Osteoblast (primary cell): ENCODE results near the gene COL4A2. TPM values are rescaled to one million over a fixed set of nuclear protein-coding genes. Genes with fewer than 3 reads are reported as not detected.
"Not testable (repeated sequence)": the region's sequence is repeated elsewhere in the genome, so short reads cannot be mapped to it uniquely, and the experiment has no call there.

ENCODE experiments used
- DNase-seq: peaks from one replicate; pipeline ENCODE4 v3.0.0; 2011; ENCODE audit warnings: low spot score, mixed read lengths; ENCODE audit not compliant: insufficient read length; ENCODE audit errors: missing footprints
- H2AFZ ChIP-seq: 2 replicates; pipeline ENCODE4 v1.6.0; 2011; ENCODE audit warnings: mild to moderate bottlenecking, low read length
- H3K27ac ChIP-seq: 2 replicates; pipeline ENCODE4 v1.5.1; 2011; ENCODE audit warnings: mild to moderate bottlenecking, low read depth, low read length, moderate library complexity
- H3K27me3 ChIP-seq: 2 replicates; pipeline ENCODE4 v1.6.0; 2012; ENCODE audit warnings: mild to moderate bottlenecking, control low read depth, inconsistent platforms, low read length, moderate library complexity; ENCODE audit not compliant: insufficient read depth
- H3K36me3 ChIP-seq: 2 replicates; pipeline ENCODE4 v1.5.1; 2011; ENCODE audit warnings: mild to moderate bottlenecking, low read length, control low read depth, moderate library complexity; ENCODE audit not compliant: insufficient read depth
- H3K4me1 ChIP-seq: 2 replicates; pipeline ENCODE4 v1.5.1; 2011; ENCODE audit warnings: mild to moderate bottlenecking, low read length, control low read depth, moderate library complexity; ENCODE audit not compliant: insufficient read depth
- H3K4me2 ChIP-seq: 2 replicates; pipeline ENCODE4 v1.6.0; 2011; ENCODE audit warnings: mild to moderate bottlenecking, low read length; ENCODE audit not compliant: insufficient read depth
- H3K4me3 ChIP-seq: fragments of 200-600 bp; sonication (generic); 3 replicates; pipeline ENCODE4 v1.5.1; 2012; ENCODE audit warnings: mild to moderate bottlenecking, low read length, inconsistent platforms; ENCODE audit not compliant: insufficient read depth
- H3K79me2 ChIP-seq: 2 replicates; pipeline ENCODE4 v1.6.0; 2012; ENCODE audit warnings: mild to moderate bottlenecking, low read length, control low read depth, inconsistent platforms; ENCODE audit not compliant: insufficient read depth
- H3K9me3 ChIP-seq: 2 replicates; pipeline ENCODE4 v1.5.1; 2011; ENCODE audit warnings: low read depth, low read length, control low read depth
- H4K20me1 ChIP-seq: 2 replicates; pipeline ENCODE4 v1.6.0; 2012; ENCODE audit warnings: mild to moderate bottlenecking, low read length, control low read depth; ENCODE audit not compliant: insufficient read depth
- total RNA-seq: library from RNA; depleted of rRNA; stranded (reverse); fragments of >200 nt; gene quantifications from 2 replicates; pipeline ENCODE4 v1.2.3, GENCODE V29; 2012
- TF ChIP-seq, protein P1 (sequence below): IDR thresholded peaks from 2 replicates; pipeline ENCODE4 v1.5.1; 2011; ENCODE audit warnings: mild to moderate bottlenecking, low read depth, low read length, moderate library complexity; ENCODE audit errors: extremely low read depth

Gene COL4A2
- total RNA-seq, 1 donor: 267 TPM

DNA sequence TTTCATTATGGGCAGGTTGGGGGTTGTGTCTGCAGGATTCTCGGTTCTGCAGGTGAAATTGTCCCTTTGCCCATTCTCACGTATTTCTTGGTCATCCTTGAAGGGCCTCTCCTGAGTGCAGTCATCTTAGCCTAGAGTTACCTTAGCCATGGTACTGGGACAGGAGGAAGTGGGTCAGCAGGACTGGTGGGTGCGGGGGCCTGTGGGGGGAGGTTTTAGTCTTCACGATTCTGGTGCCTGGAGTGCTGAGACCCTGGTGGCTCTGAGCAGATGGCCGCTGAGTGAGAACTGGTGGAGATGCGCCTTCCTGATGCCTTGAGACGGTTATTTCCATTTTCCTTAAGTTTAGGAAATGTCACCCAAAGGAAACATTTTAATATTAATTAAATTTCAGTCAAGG, 11.8 kb downstream of the COL4A2 start:
- Histone ChIP-seq H4K20me1 (peaks cover 44% of the 10 kb centered on the region), H3K4me1 (peaks cover 58% of the 10 kb centered on the region), H3K9me3 (no peaks in the 10 kb centered on the region), H3K4me3 (no peak overlapping the region), H3K27ac (no peak overlapping the region), H3K27me3 (no peaks in the 10 kb centered on the region), H3K36me3 (peaks cover 36% of the 10 kb centered on the region), H2AFZ (no peak overlapping the region), H3K4me2 (no peak overlapping the region), H3K79me2 (peaks cover 85% of the 10 kb centered on the region)
- DNase-seq: no peak
- TF ChIP-seq, protein P1, sequence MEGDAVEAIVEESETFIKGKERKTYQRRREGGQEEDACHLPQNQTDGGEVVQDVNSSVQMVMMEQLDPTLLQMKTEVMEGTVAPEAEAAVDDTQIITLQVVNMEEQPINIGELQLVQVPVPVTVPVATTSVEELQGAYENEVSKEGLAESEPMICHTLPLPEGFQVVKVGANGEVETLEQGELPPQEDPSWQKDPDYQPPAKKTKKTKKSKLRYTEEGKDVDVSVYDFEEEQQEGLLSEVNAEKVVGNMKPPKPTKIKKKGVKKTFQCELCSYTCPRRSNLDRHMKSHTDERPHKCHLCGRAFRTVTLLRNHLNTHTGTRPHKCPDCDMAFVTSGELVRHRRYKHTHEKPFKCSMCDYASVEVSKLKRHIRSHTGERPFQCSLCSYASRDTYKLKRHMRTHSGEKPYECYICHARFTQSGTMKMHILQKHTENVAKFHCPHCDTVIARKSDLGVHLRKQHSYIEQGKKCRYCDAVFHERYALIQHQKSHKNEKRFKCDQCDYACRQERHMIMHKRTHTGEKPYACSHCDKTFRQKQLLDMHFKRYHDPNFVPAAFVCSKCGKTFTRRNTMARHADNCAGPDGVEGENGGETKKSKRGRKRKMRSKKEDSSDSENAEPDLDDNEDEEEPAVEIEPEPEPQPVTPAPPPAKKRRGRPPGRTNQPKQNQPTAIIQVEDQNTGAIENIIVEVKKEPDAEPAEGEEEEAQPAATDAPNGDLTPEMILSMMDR: no peak

DNA sequence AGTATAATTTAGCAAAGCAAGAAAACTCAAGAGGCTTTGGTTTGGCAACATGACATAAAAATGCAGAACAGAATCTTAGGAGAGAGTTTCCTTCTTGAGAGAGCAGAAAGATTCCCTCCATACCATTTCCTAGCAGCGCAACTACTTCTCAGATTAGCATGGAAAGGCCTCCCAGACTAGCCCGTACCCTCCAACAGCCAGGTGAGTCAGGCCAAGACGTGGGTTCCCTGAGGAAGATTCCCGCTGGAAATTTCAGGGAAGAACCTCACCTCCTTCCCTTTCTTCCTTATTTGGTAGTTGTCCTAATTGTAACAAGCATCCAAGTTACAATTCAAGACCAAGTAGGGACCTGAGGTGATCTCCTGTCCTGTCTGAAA, 12.3 kb downstream of the COL4A2 start:
- peaks cover 85% of the 10 kb centered on the region for H3K79me2 ChIP-seq
- no peaks in the 10 kb centered on the region for H3K9me3 ChIP-seq
- peaks cover 59% of the 10 kb centered on the region for H3K4me1 ChIP-seq

DNA sequence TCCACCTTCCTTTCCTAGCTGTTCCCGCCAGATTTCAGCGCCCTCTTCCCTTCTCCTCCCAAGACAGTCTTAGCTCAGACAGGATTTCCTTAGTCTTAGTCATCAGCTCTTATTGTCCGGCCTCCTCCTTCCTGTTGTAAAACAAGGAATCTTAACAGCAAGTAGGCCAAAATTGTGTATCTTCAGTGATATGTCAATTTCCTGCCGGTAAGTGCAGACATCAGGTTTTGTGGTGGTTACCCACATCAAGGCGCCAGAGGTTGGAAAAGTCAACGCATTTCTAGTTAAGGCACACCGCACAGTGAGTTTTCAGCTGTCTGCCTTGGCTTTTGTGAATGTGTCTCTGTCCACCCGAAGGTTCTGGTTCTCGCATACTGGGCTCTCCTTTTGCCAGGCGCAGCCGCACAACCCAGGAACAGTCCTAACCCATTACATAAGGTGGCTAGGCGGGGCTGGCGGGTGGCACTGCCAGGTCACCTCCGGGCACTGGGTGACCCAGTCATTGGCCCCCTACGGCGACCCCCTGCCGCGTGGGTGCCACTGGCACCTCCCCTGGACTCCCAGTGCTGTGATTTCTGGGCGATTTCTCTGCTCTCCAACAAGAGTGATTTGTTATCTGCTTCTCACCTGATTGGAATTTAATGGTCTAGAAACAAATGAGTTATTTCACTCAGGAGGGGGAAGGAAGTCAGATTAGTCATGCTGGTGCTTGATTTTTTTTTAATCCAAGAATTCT, 12.9 kb downstream of the COL4A2 start:
- Histone ChIP-seq H3K4me3 (peak overlapping the region; percentile 25), H3K27me3 (no peaks in the 10 kb centered on the region), H3K4me1 (peaks cover 59% of the 10 kb centered on the region), H3K27ac (peak overlapping the region; percentile 72), H4K20me1 (peaks cover 50% of the 10 kb centered on the region), H3K36me3 (peaks cover 35% of the 10 kb centered on the region), H3K9me3 (no peaks in the 10 kb centered on the region), H3K79me2 (peaks cover 85% of the 10 kb centered on the region), H3K4me2 (peak overlapping the region; percentile 63), H2AFZ (no peak overlapping the region)
- peak; percentile 87 for DNase-seq
- TF ChIP-seq, protein P1: no peak

More for the DNA sequence above, 12.3 kb downstream of the COL4A2 start:
- DNase-seq: no peak
- Histone ChIP-seq H3K4me2 (peak overlapping the region; percentile 63), H3K36me3 (peaks cover 35% of the 10 kb centered on the region), H4K20me1 (peaks cover 46% of the 10 kb centered on the region), H3K27ac (peak overlapping the region; percentile 72), H2AFZ (no peak overlapping the region), H3K4me3 (peak overlapping the region; percentile 25), H3K27me3 (no peaks in the 10 kb centered on the region)
- TF ChIP-seq, protein P1: no peak

DNA sequence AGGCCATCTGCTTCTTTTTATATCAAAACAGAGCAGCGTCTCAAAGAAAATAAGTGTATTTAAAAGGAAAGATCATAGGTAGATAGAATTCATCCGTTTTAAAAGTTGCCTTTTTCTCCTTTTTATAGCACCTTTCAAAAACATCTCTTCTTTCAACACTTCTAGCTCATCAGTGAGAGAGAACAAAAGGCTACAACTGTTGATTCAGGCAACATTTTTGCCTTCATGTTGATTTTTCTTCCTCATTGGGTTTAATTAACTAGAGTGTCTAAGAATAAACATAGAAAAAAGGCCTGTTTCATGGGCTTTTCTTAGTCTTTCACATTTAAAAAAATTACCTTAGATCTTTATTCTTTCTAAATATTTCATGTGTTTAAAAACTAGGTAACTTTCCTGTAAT, 13.6 kb downstream of the COL4A2 start:
- H3K4me2 ChIP-seq: peak overlapping the region; percentile 63
- no peak overlapping the region for H2AFZ ChIP-seq
- DNase-seq: no peak
- H3K9me3 ChIP-seq: no peaks in the 10 kb centered on the region
- H3K4me3 ChIP-seq: no peak overlapping the region
- H3K27me3 ChIP-seq: no peaks in the 10 kb centered on the region
- peaks cover 86% of the 10 kb centered on the region for H3K79me2 ChIP-seq
- H3K27ac ChIP-seq: peak overlapping the region; percentile 72
- peaks cover 35% of the 10 kb centered on the region for H3K36me3 ChIP-seq
- H3K4me1 ChIP-seq: peaks cover 57% of the 10 kb centered on the region
- H4K20me1 ChIP-seq: peaks cover 49% of the 10 kb centered on the region
- TF ChIP-seq, protein P1: no peak

DNA sequence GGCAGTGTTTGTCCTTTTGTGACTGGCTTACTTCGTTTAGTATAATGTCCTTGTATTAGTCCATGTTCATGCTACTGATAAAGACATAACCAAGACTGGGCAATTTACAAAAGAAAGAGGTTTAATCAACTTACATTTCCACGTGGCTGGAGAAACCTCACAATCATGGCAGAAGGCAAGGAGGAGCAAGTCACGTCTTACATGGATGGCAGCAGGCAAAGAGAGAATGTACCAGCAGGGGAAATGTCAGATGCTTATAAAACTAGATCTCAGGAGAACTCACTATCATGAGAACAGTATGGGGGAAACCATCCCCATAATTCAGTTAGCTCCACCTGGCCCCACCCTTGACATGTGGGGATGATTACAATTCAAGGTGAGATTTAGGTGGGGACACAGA, 14.5 kb downstream of the COL4A2 start:
- H3K4me1 ChIP-seq: peaks cover 58% of the 10 kb centered on the region
- H3K36me3 ChIP-seq: peaks cover 34% of the 10 kb centered on the region
- H3K4me2 ChIP-seq, H3K9me3 ChIP-seq, H3K4me3 ChIP-seq, H2AFZ ChIP-seq, H3K27me3 ChIP-seq, DNase-seq: not testable (repeated sequence)
- peaks cover 87% of the 10 kb centered on the region for H3K79me2 ChIP-seq
- H4K20me1 ChIP-seq: peaks cover 45% of the 10 kb centered on the region
- peak overlapping the region; percentile 76 for H3K27ac ChIP-seq
